Smooth muscle cell (in vitro differentiated cells): Measurements from ENCODE around the gene PRKRA. TPM values are rescaled to one million over a fixed set of nuclear protein-coding genes. Genes with fewer than 3 reads are reported as not detected.

Source experiments
- DNase-seq: peaks from one replicate; lab custom pipeline; 2025; ENCODE audit not compliant: unreplicated experiment; lab: John Stamatoyannopoulos, UW
- H2AFZ ChIP-seq: fragments of 200-600 bp; sonication (generic); 2 replicates; pipeline ENCODE4 v1.6.0; 2016; ENCODE audit warnings: antibody characterized with exemption, low read depth, mild to moderate bottlenecking
- H3F3A ChIP-seq: fragments of 200-600 bp; sonication (generic); 2 replicates; pipeline ENCODE4 v1.6.0; 2017; ENCODE audit warnings: antibody characterized with exemption, low read depth
- H3K27ac ChIP-seq: fragments of 200-600 bp; sonication (generic); 2 replicates; pipeline ENCODE4 v1.5.1; 2016; ENCODE audit warnings: low read depth, mild to moderate bottlenecking
- H3K27me3 ChIP-seq: fragments of 200-600 bp; sonication (generic); 2 replicates; pipeline ENCODE4 v1.6.1; 2016; ENCODE audit warnings: low read depth, mild to moderate bottlenecking
- H3K36me3 ChIP-seq: fragments of 200-600 bp; sonication (generic); 2 replicates; pipeline ENCODE4 v1.5.1; 2016; ENCODE audit warnings: low read depth
- H3K4me1 ChIP-seq: fragments of 200-600 bp; sonication (generic); 2 replicates; pipeline ENCODE4 v1.5.1; 2016; ENCODE audit warnings: low read depth
- H3K4me2 ChIP-seq: fragments of 200-600 bp; sonication (generic); 2 replicates; pipeline ENCODE4 v1.6.0; 2016; ENCODE audit warnings: mild to moderate bottlenecking
- H3K4me3 ChIP-seq: fragments of 200-600 bp; sonication (generic); 2 replicates; pipeline ENCODE4 v1.5.1; 2016; ENCODE audit warnings: mild to moderate bottlenecking
- H3K79me2 ChIP-seq: fragments of 200-600 bp; sonication (generic); 2 replicates; pipeline ENCODE4 v1.6.0; 2016; ENCODE audit warnings: low read depth, mild to moderate bottlenecking
- H3K9ac ChIP-seq: fragments of 200-600 bp; sonication (generic); 2 replicates; pipeline ENCODE4 v1.6.0; 2016; ENCODE audit warnings: low read depth
- H3K9me3 ChIP-seq: fragments of 200-600 bp; sonication (generic); replicated peaks from 2 replicates; pipeline ENCODE4 v1.5.1; 2016; ENCODE audit warnings: low read depth
- H4K20me1 ChIP-seq: fragments of 200-600 bp; sonication (generic); 2 replicates; pipeline ENCODE4 v1.6.0; 2016; ENCODE audit warnings: low read depth
- CTCF ChIP-seq: fragments of 200-600 bp; sonication (generic); IDR thresholded peaks from 2 replicates; pipeline ENCODE4 v1.5.1; 2017; ENCODE audit warnings: borderline replicate concordance, mild to moderate bottlenecking, antibody characterized with exemption; ENCODE audit not compliant: insufficient read depth, poor library complexity, severe bottlenecking
- WGBS: methylation state at CpG from one replicate; pipeline ENCODE4 v1.1.7; 2016; ENCODE audit warnings: low lambda C conversion rate; 5-methylcytosine and 5-hydroxymethylcytosine counted together
- polyA plus RNA-seq: library from polyadenylated mRNA; unstranded; fragments of >200 nt; fragmentation: Nextera tagmentation; extraction: Ambion mirVana; gene quantifications from 2 replicates; pipeline ENCODE4 v1.2.1, GENCODE V29; 2016
- total RNA-seq: library from RNA; depleted of rRNA; stranded (reverse); fragments of >200 nt; gene quantifications from 2 replicates; pipeline ENCODE4 v1.2.3, GENCODE V29; 2014

The PRKRA gene
- total and polyA plus RNA-seq, 2 experiments from 2014 or later = 48.8 to 57.5 TPM

GRCh38 chr2:178452334-178452733, 1.4 kb upstream of the PRKRA start:
- H3K9me3 ChIP-seq = no peaks in the 10 kb centered on the region
- no peak for DNase-seq
- H3K4me2 ChIP-seq = no peak overlapping the region
- no peak overlapping the region for H3K9ac ChIP-seq
- H4K20me1 ChIP-seq = peaks cover 29% of the 10 kb centered on the region
- H2AFZ ChIP-seq = no peak overlapping the region
- peak overlapping the region; percentile 96 for H3K27ac ChIP-seq
- peaks cover 5% of the 10 kb centered on the region for H3F3A ChIP-seq
- WGBS = 92% methylated on average over 2 of the region's 2 CpGs
- TF ChIP-seq CTCF = no peak
- H3K79me2 ChIP-seq = peaks cover 29% of the 10 kb centered on the region
- peaks cover 10% of the 10 kb centered on the region for H3K4me1 ChIP-seq
- H3K36me3 ChIP-seq = peaks cover 2% of the 10 kb centered on the region
- no peaks in the 10 kb centered on the region for H3K27me3 ChIP-seq
- H3K4me3 ChIP-seq = no peak overlapping the region

DNA sequence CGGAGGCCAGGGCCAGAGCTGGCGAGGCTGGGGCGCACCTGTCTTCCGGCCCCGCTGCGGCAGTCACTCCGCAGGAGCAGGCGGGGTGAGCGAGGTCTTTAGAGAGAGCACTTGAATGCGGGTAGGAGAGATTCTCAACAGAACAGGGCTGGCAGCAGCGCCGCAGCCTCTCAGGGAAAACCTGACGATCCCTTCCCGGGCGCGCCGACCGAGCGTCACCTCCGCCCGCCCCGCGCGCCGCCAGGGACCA, 526 bp downstream of the PRKRA start:
- peak overlapping the region; percentile 92 for H3K4me3 ChIP-seq
- no peak for TF ChIP-seq CTCF
- peak overlapping the region; percentile 98 for H3K9ac ChIP-seq
- H2AFZ ChIP-seq = peak overlapping the region; percentile 69
- DNase-seq = no peak
- H3K27ac ChIP-seq = peak overlapping the region; percentile 96
- no peaks in the 10 kb centered on the region for H3K9me3 ChIP-seq
- peaks cover 9% of the 10 kb centered on the region for H3K36me3 ChIP-seq
- H3K4me1 ChIP-seq = peaks cover 10% of the 10 kb centered on the region
- 0% methylated on average over 13 of the region's 25 CpGs for WGBS
- H4K20me1 ChIP-seq = peaks cover 29% of the 10 kb centered on the region
- peaks cover 5% of the 10 kb centered on the region for H3F3A ChIP-seq
- H3K79me2 ChIP-seq = peaks cover 29% of the 10 kb centered on the region
- no peaks in the 10 kb centered on the region for H3K27me3 ChIP-seq
- peak overlapping the region; percentile 98 for H3K4me2 ChIP-seq

GRCh38 chr2:178449700-178450523, 1.1 kb downstream of the PRKRA start:
- no peaks in the 10 kb centered on the region for H3K27me3 ChIP-seq
- H3F3A ChIP-seq = peaks cover 5% of the 10 kb centered on the region
- H3K4me1 ChIP-seq = peaks cover 10% of the 10 kb centered on the region
- H4K20me1 ChIP-seq = peaks cover 29% of the 10 kb centered on the region
- H3K36me3 ChIP-seq = peaks cover 14% of the 10 kb centered on the region
- DNase-seq = no peak
- H3K9ac ChIP-seq = peak overlapping the region; percentile 98
- H3K79me2 ChIP-seq = peaks cover 29% of the 10 kb centered on the region
- H3K4me3 ChIP-seq = peak overlapping the region; percentile 92
- peak overlapping the region; percentile 98 for H3K4me2 ChIP-seq
- no peaks in the 10 kb centered on the region for H3K9me3 ChIP-seq
- H2AFZ ChIP-seq = peak overlapping the region; percentile 69
- no peak for TF ChIP-seq CTCF
- 18% methylated on average over 18 of the region's 18 CpGs for WGBS
- H3K27ac ChIP-seq = peak overlapping the region; percentile 96
